IMR-90 (cell line): Measurements from ENCODE around the gene TRAF3IP3. TPM values are rescaled to one million over a fixed set of nuclear protein-coding genes. Genes with fewer than 3 reads are reported as not detected.

Experiments used
- ATAC-seq: fragments of 200-7000 bp; cut with Tn5 transposase; 2 replicates; pipeline ENCODE4 v1.9.1; 2020; ENCODE audit warnings: low read depth, mild to moderate bottlenecking, moderate library complexity
- BruUV-seq: library from RNA; stranded (reverse); fragments of 400-500 nt; replicated peaks from 2 replicates; lab custom pipeline; 2021; lab: Mats Ljungman, UMichigan
- CTCF ChIA-PET: fragments of 300-600 bp; formaldehyde crosslinking; extraction: SDS; loops from one replicate; lab custom pipeline; 2021; ENCODE audit warnings: antibody characterized with exemption; lab: Yijun Ruan, JAX
- POLR2A ChIA-PET: fragments of 300-600 bp; sonication (Branson Sonifier 250); formaldehyde crosslinking; loops from one replicate; lab custom pipeline; 2022; ENCODE audit warnings: antibody characterized with exemption; ENCODE audit not compliant: unreplicated experiment; lab: Charles Lee
- DNase-seq: peaks from one replicate; pipeline ENCODE4 v3.0.0; 2013
- H2AFZ ChIP-seq: replicated peaks from 2 replicates; pipeline ENCODE3; 2013; ENCODE audit warnings: low read length, mild to moderate bottlenecking; ENCODE audit not compliant: poor library complexity
- H2AK5ac ChIP-seq: 2 replicates; pipeline ENCODE4 v1.6.1; 2013; ENCODE audit warnings: low read depth, low read length, inconsistent platforms
- H2AK9ac ChIP-seq: replicated peaks from 2 replicates; pipeline ENCODE3; 2013; ENCODE audit warnings: mild to moderate bottlenecking, low read depth, low read length, moderate library complexity; ENCODE audit not compliant: poor library complexity
- H2BK120ac ChIP-seq: 2 replicates; pipeline ENCODE4 v1.6.1; 2013; ENCODE audit warnings: low read depth, low read length, inconsistent platforms
- H2BK15ac ChIP-seq: 3 replicates; pipeline ENCODE4 v1.6.1; 2013; ENCODE audit warnings: low read depth, low read length, inconsistent platforms
- H2BK20ac ChIP-seq: 2 replicates; pipeline ENCODE4 v1.6.1; 2013; ENCODE audit warnings: low read depth, mild to moderate bottlenecking, inconsistent platforms, low read length, moderate library complexity
- H2BK5ac ChIP-seq: 2 replicates; pipeline ENCODE4 v1.6.1; 2013; ENCODE audit warnings: mild to moderate bottlenecking, low read depth, low read length, inconsistent platforms; ENCODE audit not compliant: poor library complexity, severe bottlenecking
- H3K14ac ChIP-seq: replicated peaks from 2 replicates; pipeline ENCODE4 v1.6.1; 2013; ENCODE audit warnings: low read depth, low read length, inconsistent platforms
- H3K18ac ChIP-seq: 2 replicates; pipeline ENCODE4 v1.6.1; 2013; ENCODE audit warnings: low read depth, low read length, control low read depth
- H3K23ac ChIP-seq: 2 replicates; pipeline ENCODE4 v1.6.1; 2013; ENCODE audit warnings: low read depth, low read length, inconsistent platforms
- H3K27ac ChIP-seq: 2 replicates; pipeline ENCODE4 v1.5.1; 2013; ENCODE audit warnings: mild to moderate bottlenecking, control low read depth, low read length; ENCODE audit not compliant: insufficient read depth
- H3K27me3 ChIP-seq: 2 replicates; pipeline ENCODE4 v1.6.1; 2013; ENCODE audit warnings: low read length; ENCODE audit not compliant: control insufficient read depth, insufficient read depth
- H3K36me3 ChIP-seq: 2 replicates; pipeline ENCODE4 v1.6.1; 2013; ENCODE audit warnings: low read length, mixed read lengths; ENCODE audit not compliant: control insufficient read depth, insufficient read depth
- H3K4ac ChIP-seq: 2 replicates; pipeline ENCODE4 v1.6.1; 2013; ENCODE audit warnings: low read depth, low read length, inconsistent platforms
- H3K4me1 ChIP-seq: 2 replicates; pipeline ENCODE4 v1.6.1; 2013; ENCODE audit warnings: low read length, mixed read lengths; ENCODE audit not compliant: control insufficient read depth, insufficient read depth
- H3K4me2 ChIP-seq: 2 replicates; pipeline ENCODE4 v1.6.1; 2013; ENCODE audit warnings: low read depth, mild to moderate bottlenecking, control low read depth, low read length, moderate library complexity
- H3K4me3 ChIP-seq: 2 replicates; pipeline ENCODE4 v1.5.1; 2013; ENCODE audit warnings: low read depth, mild to moderate bottlenecking, control low read depth, low read length, moderate library complexity; ENCODE audit not compliant: insufficient read depth
- H3K56ac ChIP-seq: 2 replicates; pipeline ENCODE4 v1.6.1; 2013; ENCODE audit warnings: low read length, inconsistent platforms; ENCODE audit not compliant: insufficient read depth; ENCODE audit errors: extremely low read depth
- H3K79me1 ChIP-seq, 2 experiments: 2 replicates each; pipeline ENCODE4 v1.6.1; 2013; ENCODE audit warnings: low read length in 2 of 2, inconsistent platforms in 1 of 2, low read depth in 1 of 2
- H3K9ac ChIP-seq: 2 replicates; pipeline ENCODE4 v1.6.1; 2013; ENCODE audit warnings: low read depth, low read length, control low read depth
- H3K9me1 ChIP-seq: 2 replicates; pipeline ENCODE4 v1.6.1; 2013; ENCODE audit warnings: low read length, inconsistent platforms; ENCODE audit not compliant: insufficient read depth
- H3K9me3 ChIP-seq: 2 replicates; pipeline ENCODE4 v1.6.1; 2013; ENCODE audit warnings: low read length; ENCODE audit not compliant: control insufficient read depth, insufficient read depth
- H4K20me1 ChIP-seq: 2 replicates; pipeline ENCODE4 v1.6.1; 2013; ENCODE audit warnings: low read length, inconsistent platforms; ENCODE audit not compliant: insufficient read depth
- H4K5ac ChIP-seq: 2 replicates; pipeline ENCODE4 v1.6.1; 2013; ENCODE audit warnings: mild to moderate bottlenecking, low read depth, low read length, control low read depth
- H4K8ac ChIP-seq, 2 experiments: 2 replicates each; pipeline ENCODE4 v1.6.1; 2013; ENCODE audit warnings: low read depth in 2 of 2, low read length in 2 of 2, control low read depth in 1 of 2, inconsistent platforms in 1 of 2
- H4K91ac ChIP-seq: 2 replicates; pipeline ENCODE4 v1.6.1; 2013; ENCODE audit warnings: low read depth, low read length, inconsistent platforms; ENCODE audit not compliant: insufficient read depth
- FOS ChIP-seq: fragments of 150-350 bp; IDR thresholded peaks from 2 replicates; pipeline ENCODE4 v1.6.1; 2016; ENCODE audit warnings: low read depth, low read length
- MAFK ChIP-seq: IDR thresholded peaks from 2 replicates; pipeline ENCODE4 v1.6.1; 2012; ENCODE audit warnings: low read depth, low read length, improper control_type of control experiment
- POLR2A ChIP-seq: IDR thresholded peaks from 2 replicates; pipeline ENCODE4 v1.6.1; 2012; ENCODE audit warnings: mild to moderate bottlenecking, low read depth, low read length
- RAD21 ChIP-seq: IDR thresholded peaks from 2 replicates; pipeline ENCODE4 v1.6.1; 2012; ENCODE audit warnings: low read length, improper control_type of control experiment
- SMC3 ChIP-seq: fragments of 150-350 bp; IDR thresholded peaks from 2 replicates; pipeline ENCODE4 v1.6.1; 2016; ENCODE audit warnings: low read depth, mild to moderate bottlenecking, antibody characterized with exemption, low read length, moderate library complexity
- WGBS, 2 experiments: methylation state at CpG; one replicate each; pipeline versions ENCODE4 v1.1.5 to v1.1.7; 2013; ENCODE audit warnings: missing lambda C conversion rate in 2 of 2; ENCODE audit not compliant: insufficient read length in 1 of 2; ENCODE audit errors: extremely low coverage in 2 of 2; 5-methylcytosine and 5-hydroxymethylcytosine counted together
- dilution Hi-C: fragments of 300-500 bp; cut with HindIII; formaldehyde crosslinking; loops from one replicate; pipeline ENCODE4 v1.14.3; 2018; ENCODE audit warnings: low sequenced_read_pairs; ENCODE audit not compliant: unreplicated experiment
- in situ Hi-C: fragments of 300-500 bp; cut with MboI; formaldehyde crosslinking; loops from 3 replicates; pipeline ENCODE4 v1.14.3; 2019; ENCODE audit warnings: low sequenced_read_pairs, inconsistent platforms, mixed read lengths
- intact Hi-C: fragments of 100-400 bp; cut with micrococcal nuclease; formaldehyde crosslinking; loops from 2 replicates; pipeline ENCODE4 v1.10.0; 2022
- polyA plus RNA-seq, 3 experiments: library from polyadenylated mRNA; depleted of rRNA; stranded (reverse); fragments of >200 nt; gene quantifications; 2 replicates each; pipeline ENCODE4 v1.2.3, GENCODE V29; 2012; ENCODE audit warnings: low replicate concordance in 1 of 3
- total RNA-seq: library from RNA; depleted of rRNA; stranded (reverse); fragments of >200 nt; gene quantifications from 2 replicates; pipeline ENCODE4 v1.2.3, GENCODE V29; 2012
- TF ChIP-seq, protein P1 (sequence below): conservative IDR thresholded peaks from 2 replicates; pipeline ENCODE4 v1.5.1; 2012; ENCODE audit warnings: mild to moderate bottlenecking, low read depth, low read length, improper control_type of control experiment

Gene TRAF3IP3
- total and polyA plus RNA-seq, 2 of the 4 experiments (the other 2 are of a cell fraction), result 0.12 to 0.18 TPM

DNA sequence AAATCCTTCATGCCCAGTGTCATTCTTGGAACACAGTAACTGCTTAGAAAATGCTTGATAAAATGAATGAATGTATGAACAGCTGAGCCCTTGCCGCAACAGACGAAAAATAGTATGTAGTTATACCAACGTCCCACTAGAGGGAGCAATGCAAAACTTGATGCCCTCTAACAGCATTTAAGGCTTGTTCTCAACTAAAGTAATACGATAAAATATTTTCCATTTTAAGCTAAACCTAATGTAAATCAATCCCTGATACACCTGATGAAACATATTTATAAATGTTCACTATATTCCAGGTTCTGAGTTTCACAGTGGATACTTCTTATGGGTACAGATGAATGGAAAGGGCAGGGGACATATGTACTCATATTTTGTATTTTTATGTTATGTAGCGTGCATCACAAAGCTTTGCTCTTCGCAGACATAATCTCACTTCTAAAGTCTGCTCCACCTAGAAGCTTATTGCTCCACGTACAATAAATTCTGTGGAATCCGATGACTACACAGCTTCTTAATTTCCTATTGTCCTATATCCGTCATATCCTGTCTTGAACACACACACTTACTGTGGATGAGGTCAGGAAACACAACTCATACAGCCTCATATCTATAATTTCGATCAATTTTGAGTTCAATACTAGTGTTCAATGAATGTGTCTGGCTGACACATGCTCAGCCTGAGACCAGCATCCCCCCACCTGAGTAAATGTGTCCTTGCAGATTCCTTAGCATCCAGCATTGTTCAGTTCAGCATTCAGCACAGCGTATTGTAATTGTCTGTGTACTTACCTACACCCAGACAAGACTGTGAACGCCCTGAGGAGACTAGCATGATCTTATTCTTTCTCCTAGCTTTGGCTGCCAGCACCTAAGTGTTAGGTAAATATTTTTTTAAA, 67.5 kb downstream of the TRAF3IP3 start:
- peak; percentile 78 for DNase-seq
- H3K4me3 ChIP-seq, result no peak overlapping the region
- intact Hi-C loops, result loop anchor here (5.0 to 10.0 kb wide), 2 partner anchors 221 to 881 kb away; no protein-coding TSS in a partner anchor

More for the DNA sequence above, 67.5 kb downstream of the TRAF3IP3 start:
- ChIA-PET CTCF (interaction anchor here (0.8 to 2.3 kb wide), 13 partner anchors 10 to 166 kb away, joined by 3 to 12 read pairs (median 5); no protein-coding TSS in a partner anchor), POLR2A (no interaction called here)
- H3K14ac ChIP-seq, result peak overlapping the region; percentile 59
- peak overlapping the region; percentile 83 for H2AFZ ChIP-seq
- ATAC-seq, result peak; percentile 73
- H2AK9ac ChIP-seq, result no peak overlapping the region
- no peak overlapping the region for H2AK5ac ChIP-seq
- H3K4me1 ChIP-seq, result no peaks in the 10 kb centered on the region
- no peak overlapping the region for H3K18ac ChIP-seq
- H3K4me2 ChIP-seq, result peak overlapping the region; percentile 40; the same call in 1 of the 2 replicates
- H3K27me3 ChIP-seq, result no peaks in the 10 kb centered on the region
- peak overlapping the region; percentile 17 to 72 for H4K8ac ChIP-seq
- in situ Hi-C loops, result no loop called here
- H4K20me1 ChIP-seq, result no peaks in the 10 kb centered on the region
- peak overlapping the region; percentile 37; the same call in 1 of the 2 replicates for H3K23ac ChIP-seq
- H2BK15ac ChIP-seq, result peak overlapping the region; percentile 70; the same call in 1 of the 3 replicates
- H3K9me3 ChIP-seq, result no peaks in the 10 kb centered on the region
- WGBS, 2 experiments, result no CpG with 5 or more reads among the region's 12 CpGs
- H4K91ac ChIP-seq, result no peak overlapping the region
- dilution Hi-C loops, result loop anchor here (25.0 kb wide), 1 partner anchor 164 kb away; no protein-coding TSS in a partner anchor
- H4K5ac ChIP-seq, result peak overlapping the region; percentile 4; the same call in 1 of the 2 replicates
- H3K36me3 ChIP-seq, result no peaks in the 10 kb centered on the region
- H2BK120ac ChIP-seq, result peak overlapping the region; percentile 59; the same call in 1 of the 2 replicates
- H3K9ac ChIP-seq, result no peak overlapping the region
- peaks cover 3% of the 10 kb centered on the region for H3K9me1 ChIP-seq
- H2BK5ac ChIP-seq, result peak overlapping the region; percentile 35
- H3K4ac ChIP-seq, result peak overlapping the region; percentile 43; the same call in 1 of the 2 replicates
- H2BK20ac ChIP-seq, result peak overlapping the region; percentile 74; the same call in 1 of the 2 replicates
- H3K27ac ChIP-seq, result no peak overlapping the region
- no TSS peak for BruUV-seq
- peaks cover 0 to 3% of the 10 kb centered on the region in 2 experiments; a peak in 1 of 4 replicates for H3K79me1 ChIP-seq
- H3K56ac ChIP-seq, result no peak overlapping the region
- no peak for TF ChIP-seq MAFK
- no peak for TF ChIP-seq FOS
- TF ChIP-seq POLR2A, result no peak
- peak; percentile 55 for TF ChIP-seq RAD21
- TF ChIP-seq, protein P1, sequence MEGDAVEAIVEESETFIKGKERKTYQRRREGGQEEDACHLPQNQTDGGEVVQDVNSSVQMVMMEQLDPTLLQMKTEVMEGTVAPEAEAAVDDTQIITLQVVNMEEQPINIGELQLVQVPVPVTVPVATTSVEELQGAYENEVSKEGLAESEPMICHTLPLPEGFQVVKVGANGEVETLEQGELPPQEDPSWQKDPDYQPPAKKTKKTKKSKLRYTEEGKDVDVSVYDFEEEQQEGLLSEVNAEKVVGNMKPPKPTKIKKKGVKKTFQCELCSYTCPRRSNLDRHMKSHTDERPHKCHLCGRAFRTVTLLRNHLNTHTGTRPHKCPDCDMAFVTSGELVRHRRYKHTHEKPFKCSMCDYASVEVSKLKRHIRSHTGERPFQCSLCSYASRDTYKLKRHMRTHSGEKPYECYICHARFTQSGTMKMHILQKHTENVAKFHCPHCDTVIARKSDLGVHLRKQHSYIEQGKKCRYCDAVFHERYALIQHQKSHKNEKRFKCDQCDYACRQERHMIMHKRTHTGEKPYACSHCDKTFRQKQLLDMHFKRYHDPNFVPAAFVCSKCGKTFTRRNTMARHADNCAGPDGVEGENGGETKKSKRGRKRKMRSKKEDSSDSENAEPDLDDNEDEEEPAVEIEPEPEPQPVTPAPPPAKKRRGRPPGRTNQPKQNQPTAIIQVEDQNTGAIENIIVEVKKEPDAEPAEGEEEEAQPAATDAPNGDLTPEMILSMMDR, result peak; percentile 73
- TF ChIP-seq SMC3, result peak; percentile 53
